Karpas-422 (cell line): ENCODE measurements around the gene MT1E. TPM values are rescaled to one million over a fixed set of nuclear protein-coding genes. Genes with fewer than 3 reads are reported as not detected.
"Not testable (repeated sequence)": the region's sequence is repeated elsewhere in the genome, so short reads cannot be mapped to it uniquely, and the experiment has no call there.

ENCODE experiments used
- DNase-seq: peaks from one replicate; pipeline ENCODE4 v3.0.0-alpha.2; 2015
- H2AFZ ChIP-seq: fragments of 200-600 bp; sonication (generic); 2 replicates; pipeline ENCODE4 v1.6.1; 2014; ENCODE audit warnings: antibody characterized with exemption, low read length, mixed read lengths
- H3K27ac ChIP-seq: fragments of 200-600 bp; sonication (generic); 2 replicates; pipeline ENCODE4 v1.5.1; 2014; ENCODE audit warnings: mild to moderate bottlenecking, low read length, moderate library complexity
- H3K27me3 ChIP-seq: fragments of 200-600 bp; sonication (generic); 2 replicates; pipeline ENCODE4 v1.6.1; 2014; ENCODE audit warnings: low read length, mixed read lengths
- H3K36me3 ChIP-seq: fragments of 200-600 bp; sonication (generic); 2 replicates; pipeline ENCODE4 v1.6.1; 2014; ENCODE audit warnings: low read length, mixed read lengths; ENCODE audit not compliant: insufficient read depth
- H3K4me1 ChIP-seq: fragments of 200-600 bp; sonication (generic); 2 replicates; pipeline ENCODE4 v1.6.1; 2014; ENCODE audit warnings: mild to moderate bottlenecking, low read length, mixed read lengths
- H3K4me2 ChIP-seq: fragments of 200-600 bp; sonication (generic); 2 replicates; pipeline ENCODE4 v1.6.1; 2014; ENCODE audit warnings: low read length, low read depth, mild to moderate bottlenecking; ENCODE audit not compliant: poor library complexity, severe bottlenecking
- H3K4me3 ChIP-seq: fragments of 200-600 bp; sonication (generic); 2 replicates; pipeline ENCODE4 v1.5.1; 2014; ENCODE audit warnings: mild to moderate bottlenecking, antibody characterized with exemption, low read length, mixed read lengths
- H3K79me2 ChIP-seq: fragments of 200-600 bp; sonication (generic); 2 replicates; pipeline ENCODE4 v1.6.1; 2014; ENCODE audit warnings: mild to moderate bottlenecking, low read length, mixed read lengths
- H3K9ac ChIP-seq: fragments of 200-600 bp; sonication (generic); 2 replicates; pipeline ENCODE4 v1.6.0; 2014; ENCODE audit warnings: low read length
- H3K9me2 ChIP-seq: fragments of 200-600 bp; sonication (generic), shearing (Covaris generic); replicated peaks from 2 replicates; pipeline ENCODE4 v1.6.0; 2014; ENCODE audit warnings: mild to moderate bottlenecking, low read length, moderate library complexity; ENCODE audit not compliant: insufficient read depth
- H3K9me3 ChIP-seq: fragments of 300-700, 200-600 bp; sonication (generic); 2 replicates; pipeline ENCODE4 v1.6.1; 2014; ENCODE audit warnings: low read length, mixed read lengths
- H4K20me1 ChIP-seq: fragments of 200-600 bp; sonication (generic); 2 replicates; pipeline ENCODE4 v1.6.1; 2014; ENCODE audit warnings: mild to moderate bottlenecking, antibody characterized with exemption, low read length, low read depth; ENCODE audit not compliant: insufficient read depth
- total RNA-seq: library from RNA; depleted of rRNA; stranded (reverse); fragments of >200 nt; shearing (Covaris generic); gene quantifications from 2 replicates; pipeline ENCODE4 v1.2.3, GENCODE V29; 2014; ENCODE audit warnings: low replicate concordance

Gene MT1E
- total RNA-seq, 1 experiment from 2014 or later = not detected

- H3K79me2 ChIP-seq = no peaks in the 10 kb centered on the region
- no peak overlapping the region for H3K4me2 ChIP-seq
- no peaks in the 10 kb centered on the region for H3K27me3 ChIP-seq
- no peaks in the 10 kb centered on the region for H3K9me2 ChIP-seq
- no peak overlapping the region for H3K27ac ChIP-seq
- no peak for DNase-seq
- H2AFZ ChIP-seq = no peak overlapping the region
- H3K9me3 ChIP-seq = no peaks in the 10 kb centered on the region
- no peak overlapping the region for H3K4me3 ChIP-seq
- peaks cover 22% of the 10 kb centered on the region for H3K4me1 ChIP-seq
- no peaks in the 10 kb centered on the region for H3K36me3 ChIP-seq
- H4K20me1 ChIP-seq = no peaks in the 10 kb centered on the region
- no peak overlapping the region for H3K9ac ChIP-seq
Measured at GRCh38 chr16:56618138-56618537, 7.4 kb upstream of the MT1E start.

- no peaks in the 10 kb centered on the region for H3K27me3 ChIP-seq
- no peak for DNase-seq
- H3K79me2 ChIP-seq = no peaks in the 10 kb centered on the region
- H3K9me2 ChIP-seq = no peaks in the 10 kb centered on the region
- H4K20me1 ChIP-seq = no peaks in the 10 kb centered on the region
- H3K27ac ChIP-seq = no peak overlapping the region
- no peaks in the 10 kb centered on the region for H3K9me3 ChIP-seq
- no peak overlapping the region for H3K4me3 ChIP-seq
- no peak overlapping the region for H3K4me2 ChIP-seq
- H3K4me1 ChIP-seq = peaks cover 32% of the 10 kb centered on the region
- H2AFZ ChIP-seq = no peak overlapping the region
- H3K36me3 ChIP-seq = no peaks in the 10 kb centered on the region
- H3K9ac ChIP-seq = no peak overlapping the region
Measured at GRCh38 chr16:56620339-56620897, 5.2 kb upstream of the MT1E start.

GRCh38 chr16:56621665-56622445 lies 3.7 kb upstream of the MT1E start:
- H3K4me1 ChIP-seq = peaks cover 32% of the 10 kb centered on the region
- not testable (repeated sequence) for H3K4me3 ChIP-seq, DNase-seq, H3K79me2 ChIP-seq, H3K4me2 ChIP-seq, H3K9ac ChIP-seq, H3K27me3 ChIP-seq, H3K36me3 ChIP-seq, H3K9me3 ChIP-seq, H3K9me2 ChIP-seq, H4K20me1 ChIP-seq, H3K27ac ChIP-seq, H2AFZ ChIP-seq

- not testable (repeated sequence) for H3K36me3 ChIP-seq, H3K9me3 ChIP-seq, H3K27ac ChIP-seq, H2AFZ ChIP-seq, DNase-seq, H3K79me2 ChIP-seq, H3K9me2 ChIP-seq, H3K4me3 ChIP-seq, H4K20me1 ChIP-seq, H3K9ac ChIP-seq, H3K27me3 ChIP-seq
- H3K4me1 ChIP-seq = peaks cover 32% of the 10 kb centered on the region
- peak overlapping the region; percentile 49 for H3K4me2 ChIP-seq
Measured at GRCh38 chr16:56623184-56623583, 2.4 kb upstream of the MT1E start.

- Histone ChIP-seq H3K4me1 (peaks cover 32% of the 10 kb centered on the region), H3K79me2 (no peaks in the 10 kb centered on the region), H3K27ac (no peak overlapping the region), H3K9me3 (no peaks in the 10 kb centered on the region), H3K27me3 (no peaks in the 10 kb centered on the region), H3K9ac (no peak overlapping the region), H4K20me1 (no peaks in the 10 kb centered on the region), H3K4me3 (no peak overlapping the region), H3K4me2 (peak overlapping the region; percentile 49), H2AFZ (no peak overlapping the region), H3K36me3 (no peaks in the 10 kb centered on the region), H3K9me2 (no peaks in the 10 kb centered on the region)
- no peak for DNase-seq
Measured at GRCh38 chr16:56623637-56624036, 1.9 kb upstream of the MT1E start.

GRCh38 chr16:56625943-56626654 lies 518 bp downstream of the MT1E start:
- Histone ChIP-seq H3K9me2 (no peaks in the 10 kb centered on the region), H3K4me3 (no peak overlapping the region), H3K27ac (no peak overlapping the region), H3K9me3 (no peaks in the 10 kb centered on the region), H3K4me2 (no peak overlapping the region), H3K27me3 (no peaks in the 10 kb centered on the region), H3K36me3 (no peaks in the 10 kb centered on the region), H3K4me1 (peaks cover 44% of the 10 kb centered on the region), H3K9ac (no peak overlapping the region), H2AFZ (no peak overlapping the region), H4K20me1 (no peaks in the 10 kb centered on the region), H3K79me2 (no peaks in the 10 kb centered on the region)
- DNase-seq = no peak

GRCh38 chr16:56626685-56627084 lies 1.1 kb downstream of the MT1E start:
- Histone ChIP-seq H2AFZ (no peak overlapping the region), H3K4me1 (peaks cover 38% of the 10 kb centered on the region), H3K36me3 (no peaks in the 10 kb centered on the region), H3K9me2 (no peaks in the 10 kb centered on the region), H3K79me2 (no peaks in the 10 kb centered on the region), H3K4me3 (no peak overlapping the region), H3K4me2 (no peak overlapping the region), H3K27ac (no peak overlapping the region), H4K20me1 (no peaks in the 10 kb centered on the region), H3K9me3 (no peaks in the 10 kb centered on the region), H3K9ac (no peak overlapping the region), H3K27me3 (no peaks in the 10 kb centered on the region)
- no peak for DNase-seq

- Histone ChIP-seq H3K27ac (no peak overlapping the region), H3K9me2 (no peaks in the 10 kb centered on the region), H2AFZ (no peak overlapping the region), H3K9me3 (no peaks in the 10 kb centered on the region), H3K4me1 (peaks cover 18% of the 10 kb centered on the region), H3K79me2 (no peaks in the 10 kb centered on the region), H3K27me3 (no peaks in the 10 kb centered on the region), H3K9ac (no peak overlapping the region), H3K4me3 (no peak overlapping the region), H4K20me1 (no peaks in the 10 kb centered on the region), H3K4me2 (no peak overlapping the region), H3K36me3 (no peaks in the 10 kb centered on the region)
- no peak for DNase-seq
Measured at GRCh38 chr16:56628486-56629350, 3.1 kb downstream of the MT1E start.
